Lung microvascular endothelial cell (primary cell): ENCODE results near the gene TMEM208. TPM values are rescaled to one million over a fixed set of nuclear protein-coding genes. Genes with fewer than 3 reads are reported as not detected.

Source experiments
- DNase-seq, 2 donors: peaks; one replicate each; pipeline versions ENCODE4 v3.0.0 to v3.0.0-alpha.2; 2010; ENCODE audit warnings: low read depth in 2 of 2
- total RNA-seq: library from RNA; depleted of rRNA; stranded (reverse); fragments of >200 nt; gene quantifications from 2 replicates; pipeline ENCODE4 v1.2.1, GENCODE V29; 2014

The TMEM208 gene
- total RNA-seq, 1 donor from 2014 or later = 29.2 TPM

DNA sequence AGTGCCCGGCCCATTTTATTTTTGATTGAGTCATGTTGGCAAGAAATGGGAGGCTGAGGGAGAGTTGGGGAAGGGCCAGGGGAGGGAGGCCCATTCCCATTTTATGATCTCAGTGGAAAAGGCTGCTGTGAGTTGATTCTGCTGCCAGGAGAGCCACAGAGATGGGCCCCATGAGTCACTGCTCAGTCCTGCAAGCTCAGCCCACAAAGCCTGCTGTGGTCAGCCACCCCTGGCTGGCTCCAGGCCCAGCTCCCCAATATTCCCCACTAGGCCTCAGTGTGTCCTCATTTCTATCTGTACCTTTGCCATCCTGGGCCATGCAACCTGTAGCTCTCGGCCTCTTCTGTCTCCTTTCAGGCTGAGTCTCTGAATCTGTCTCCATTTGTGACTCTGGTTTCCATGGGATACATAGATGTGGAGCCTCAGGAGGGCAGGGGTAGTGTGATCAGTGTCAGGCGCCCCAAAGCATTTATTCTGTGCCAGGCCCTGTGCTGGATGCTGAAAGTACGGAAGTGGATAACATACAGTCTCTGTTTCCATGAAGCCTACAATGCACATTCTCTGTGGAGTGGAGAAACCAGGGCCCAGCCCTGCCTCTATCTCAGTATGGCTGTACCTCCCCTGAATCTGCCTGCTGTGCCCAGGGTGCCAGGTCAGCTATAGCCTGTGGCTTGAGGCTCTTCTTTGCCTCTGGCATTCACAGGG lies 50.5 kb downstream of the TMEM208 start:
- DNase-seq = peak; percentile 88 to 95

DNA sequence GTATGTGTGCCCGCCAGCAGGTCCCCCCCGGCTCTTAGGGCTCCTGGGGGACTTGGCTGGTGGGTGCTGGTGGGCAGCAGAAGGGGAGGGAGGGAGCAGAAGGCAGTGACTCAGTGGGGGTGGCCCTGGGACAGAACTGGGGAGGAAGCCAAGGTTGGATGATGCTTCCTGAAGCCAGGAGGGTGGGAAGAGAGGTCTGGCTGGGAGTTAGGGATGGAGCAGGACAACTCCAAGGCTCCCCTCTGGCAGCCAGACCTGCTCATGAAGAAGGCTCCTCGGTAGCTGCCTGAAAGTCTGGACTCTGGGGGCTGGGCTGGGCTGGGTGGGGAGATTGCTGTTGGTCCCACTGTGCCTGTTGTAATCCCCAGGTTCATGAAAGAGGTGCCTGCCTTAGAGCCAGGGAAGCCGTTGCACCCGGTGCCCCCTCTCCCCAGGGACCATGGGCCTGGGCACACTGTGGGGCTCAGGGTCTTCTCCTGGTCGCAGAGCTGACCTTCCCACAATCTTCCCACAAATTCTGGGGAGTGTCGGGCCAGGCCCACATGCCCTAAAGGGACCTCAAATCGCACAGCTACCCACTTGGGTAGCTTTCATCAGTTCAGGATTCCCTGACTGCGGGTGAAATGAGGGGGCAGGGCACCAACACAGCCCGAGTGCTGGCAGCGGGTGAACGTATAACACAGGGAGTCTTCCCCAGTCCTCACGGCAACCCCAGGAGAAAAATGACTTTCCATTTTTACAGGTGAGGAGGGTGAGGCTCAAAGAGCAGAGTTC lies 51.3 kb downstream of the TMEM208 start:
- DNase-seq = peak; percentile 38 to 77

Other genes with a start within 250 kb of the TMEM208 start
- 1.1 and 1.2 TPM in 2 replicates for gene CES4A, start 238.5 kb upstream of the TMEM208 start, total RNA-seq
- 35.9 and 40.8 TPM in 2 replicates for gene CBFB, start 198.0 kb upstream of the TMEM208 start, total RNA-seq
- 7.2 and 12.7 TPM in 2 replicates for gene PHAF1, start 117.2 kb upstream of the TMEM208 start, total RNA-seq
- gene B3GNT9, start 76.1 kb upstream of the TMEM208 start, total RNA-seq = 3.5 and 6.3 TPM in 2 replicates
- gene TRADD, start 67.2 kb upstream of the TMEM208 start, total RNA-seq = 10.7 and 16.3 TPM in 2 replicates
- 4.1 and 5.6 TPM in 2 replicates for gene FBXL8, start 67.2 kb upstream of the TMEM208 start, total RNA-seq
- 1.3 and 2.0 TPM in 2 replicates for gene HSF4, start 62.4 kb upstream of the TMEM208 start, total RNA-seq
- gene NOL3, start 56.6 kb upstream of the TMEM208 start, total RNA-seq = 4.8 and 5.6 TPM in 2 replicates
- 5.7 and 10.1 TPM in 2 replicates for gene MATCAP1, start 43.2 kb upstream of the TMEM208 start, total RNA-seq
- 33.8 and 48.0 TPM in 2 replicates for gene EXOC3L1, start 37.0 kb upstream of the TMEM208 start, total RNA-seq
- gene E2F4, start 35.0 kb upstream of the TMEM208 start, total RNA-seq = 44.2 and 60.3 TPM in 2 replicates
- 0.44 and 0.99 TPM in 2 replicates for gene ELMO3, start 28.0 kb upstream of the TMEM208 start, total RNA-seq
- gene FHOD1, start 20.4 kb downstream of the TMEM208 start, total RNA-seq = 12.0 and 23.4 TPM in 2 replicates
- 0.22 and 0.60 TPM in 2 replicates for gene SLC9A5, start 21.8 kb downstream of the TMEM208 start, total RNA-seq
- 5.8 and 10.2 TPM in 2 replicates for gene PLEKHG4, start 52.4 kb downstream of the TMEM208 start, total RNA-seq
- gene KCTD19, start 99.6 kb downstream of the TMEM208 start, total RNA-seq = not detected in 2 replicates
- not detected in 2 replicates for gene LRRC36, start 99.7 kb downstream of the TMEM208 start, total RNA-seq
- gene TPPP3, start 166.4 kb downstream of the TMEM208 start, total RNA-seq = 0.22 TPM in 1 of 2 replicates, not detected in the other
- 2.6 and 3.5 TPM in 2 replicates for gene ZDHHC1, start 189.3 kb downstream of the TMEM208 start, total RNA-seq
- not detected in 2 replicates for gene HSD11B2, start 204.0 kb downstream of the TMEM208 start, total RNA-seq